ENCODE measurements around the gene DLG3. TPM values are rescaled to one million over a fixed set of nuclear protein-coding genes. Genes with fewer than 3 reads are reported as not detected.

Gene DLG3
- total and polyA plus RNA-seq, 2 donors from 2014 or later = 14.2 to 38.3 TPM

- Histone ChIP-seq H3K27me3 (ENCODE audit: control insufficient read depth, insufficient read depth, low read length) (no peaks in the 10 kb centered on the region), H3K9me3 (ENCODE audit: control insufficient read depth in 2 of 3, insufficient read depth in 1 of 3, low read length in 3 of 3) (no peaks in the 10 kb centered on the region), H3K4me1 (ENCODE audit: control insufficient read depth in 2 of 3, insufficient read depth in 2 of 3, low read depth in 1 of 3, low read length in 3 of 3) (peaks cover 0 to 25% (median 14%) of the 10 kb centered on the region in 3 donors), H3K36me3 (ENCODE audit: control insufficient read depth in 2 of 3, insufficient read depth in 3 of 3, low read length in 3 of 3) (no peaks in the 10 kb centered on the region), H3K4me3 (ENCODE audit: low read length in 3 of 3) (no peak overlapping the region), H3K9ac (ENCODE audit: low read length in 3 of 3) (peak overlapping the region in 1 of 3 donors; percentile 41), H3K27ac (ENCODE audit: low read depth in 2 of 2, low read length in 2 of 2) (peak overlapping the region in 1 of 2 donors; percentile 39)
- DNase-seq = peak in 1 of 5 donors; percentile 27
- FAIRE-seq = no peak
- no peak for TF ChIP-seq CTCF (IDR thresholded peaks at IDR 0.05; ENCODE audit: borderline replicate concordance, extremely low read depth, insufficient read depth)
- intact Hi-C loops (cut with DNase I) = no loop called here
These were observed 34.7 kb downstream of the DLG3 start for GRCh38 chrX:70479247-70479921.

GRCh38 chrX:70479922-70480659, 35.5 kb downstream of the DLG3 start:
- peak overlapping the region in 1 of 3 donors; percentile 41 for H3K9ac ChIP-seq (ENCODE audit: low read length in 3 of 3)
- intact Hi-C loops (cut with DNase I) = no loop called here
- no peak for TF ChIP-seq CTCF (IDR thresholded peaks at IDR 0.05; ENCODE audit: borderline replicate concordance, extremely low read depth, insufficient read depth)
- no peak overlapping the region for H3K4me3 ChIP-seq (ENCODE audit: low read length in 3 of 3)
- H3K4me1 ChIP-seq (ENCODE audit: control insufficient read depth in 2 of 3, insufficient read depth in 2 of 3, low read depth in 1 of 3, low read length in 3 of 3) = peaks cover 0 to 25% (median 14%) of the 10 kb centered on the region in 3 donors
- no peaks in the 10 kb centered on the region for H3K36me3 ChIP-seq (ENCODE audit: control insufficient read depth in 2 of 3, insufficient read depth in 3 of 3, low read length in 3 of 3)
- DNase-seq = no peak
- no peak for FAIRE-seq
- H3K27me3 ChIP-seq (ENCODE audit: control insufficient read depth, insufficient read depth, low read length) = no peaks in the 10 kb centered on the region
- H3K27ac ChIP-seq (ENCODE audit: low read depth in 2 of 2, low read length in 2 of 2) = peak overlapping the region in 1 of 2 donors; percentile 39
- H3K9me3 ChIP-seq (ENCODE audit: control insufficient read depth in 2 of 3, insufficient read depth in 1 of 3, low read length in 3 of 3) = no peaks in the 10 kb centered on the region

GRCh38 chrX:70480660-70481018, 36.0 kb downstream of the DLG3 start:
- Histone ChIP-seq H3K4me3 (ENCODE audit: low read length in 3 of 3) (no peak overlapping the region), H3K9ac (ENCODE audit: low read length in 3 of 3) (no peak overlapping the region), H3K4me1 (ENCODE audit: control insufficient read depth in 2 of 3, insufficient read depth in 2 of 3, low read depth in 1 of 3, low read length in 3 of 3) (peaks cover 0 to 25% (median 14%) of the 10 kb centered on the region in 3 donors), H3K36me3 (ENCODE audit: control insufficient read depth in 2 of 3, insufficient read depth in 3 of 3, low read length in 3 of 3) (no peaks in the 10 kb centered on the region), H3K27ac (ENCODE audit: low read depth in 2 of 2, low read length in 2 of 2) (peak overlapping the region; percentile 32 to 39), H3K27me3 (ENCODE audit: control insufficient read depth, insufficient read depth, low read length) (no peaks in the 10 kb centered on the region), H3K9me3 (ENCODE audit: control insufficient read depth in 2 of 3, insufficient read depth in 1 of 3, low read length in 3 of 3) (no peaks in the 10 kb centered on the region)
- DNase-seq (no peak), FAIRE-seq (no peak)
- TF ChIP-seq CTCF (IDR thresholded peaks at IDR 0.05; ENCODE audit: borderline replicate concordance, extremely low read depth, insufficient read depth) = no peak
- intact Hi-C loops (cut with DNase I) = no loop called here

Data from kidney (tissue), 14 donors.